Muscle layer of colon (tissue), 2 donors: ENCODE results near the gene MFAP2.
"Not testable (repeated sequence)": the region's sequence is repeated elsewhere in the genome, so short reads cannot be mapped to it uniquely, and the experiment has no call there.

Experiments
- H3K27ac ChIP-seq: one replicate; pipeline ENCODE4 v1.7.0; 2013; ENCODE audit warnings: low read depth, mild to moderate bottlenecking, low read length, moderate library complexity
- H3K27me3 ChIP-seq, 2 donors: one replicate each; pipeline ENCODE4 v1.7.0; 2013; ENCODE audit warnings: low read length in 2 of 2, mild to moderate bottlenecking in 2 of 2; ENCODE audit not compliant: insufficient read depth in 2 of 2, control insufficient read depth in 1 of 2
- H3K36me3 ChIP-seq: one replicate; pipeline ENCODE4 v1.7.0; 2013; ENCODE audit warnings: mild to moderate bottlenecking, low read length; ENCODE audit not compliant: insufficient read depth
- H3K4me1 ChIP-seq: one replicate; pipeline ENCODE4 v1.7.0; 2013; ENCODE audit warnings: mild to moderate bottlenecking, low read length; ENCODE audit not compliant: insufficient read depth
- H3K4me3 ChIP-seq, 2 donors: one replicate each; pipeline ENCODE4 v1.7.0; 2013; ENCODE audit warnings: low read length in 2 of 2, low read depth in 1 of 2, mild to moderate bottlenecking in 1 of 2, moderate library complexity in 1 of 2
- H3K9ac ChIP-seq: one replicate; pipeline ENCODE4 v1.7.0; 2013; ENCODE audit warnings: low read length
- H3K9me3 ChIP-seq: one replicate; pipeline ENCODE4 v1.7.0; 2013; ENCODE audit warnings: mild to moderate bottlenecking, low read length
- donor health status: abdominal sarcoma.
- donor health status: Adenocarcinoma of cecum.

MFAP2 gene

GRCh38 chr1:16968372-16968771 is 12.0 kb downstream of the MFAP2 start:
- no peak overlapping the region for H3K27ac ChIP-seq
- no peaks in the 10 kb centered on the region for H3K27me3 ChIP-seq
- H3K4me3 ChIP-seq, result no peak overlapping the region
- peaks cover 23% of the 10 kb centered on the region for H3K4me1 ChIP-seq
- no peak overlapping the region for H3K9ac ChIP-seq
- H3K36me3 ChIP-seq, result peaks cover 33% of the 10 kb centered on the region
- no peaks in the 10 kb centered on the region for H3K9me3 ChIP-seq

GRCh38 chr1:16967962-16968361 is 12.5 kb downstream of the MFAP2 start:
- peaks cover 33% of the 10 kb centered on the region for H3K36me3 ChIP-seq
- H3K9ac ChIP-seq, result no peak overlapping the region
- H3K27ac ChIP-seq, result no peak overlapping the region
- peaks cover 23% of the 10 kb centered on the region for H3K4me1 ChIP-seq
- no peak overlapping the region for H3K4me3 ChIP-seq
- no peaks in the 10 kb centered on the region for H3K9me3 ChIP-seq
- H3K27me3 ChIP-seq, result no peaks in the 10 kb centered on the region

- H3K27me3 ChIP-seq, result no peaks in the 10 kb centered on the region
- peaks cover 18% of the 10 kb centered on the region for H3K4me1 ChIP-seq
- no peak overlapping the region for H3K27ac ChIP-seq
- no peak overlapping the region for H3K9ac ChIP-seq
- H3K4me3 ChIP-seq, result no peak overlapping the region
- H3K9me3 ChIP-seq, result no peaks in the 10 kb centered on the region
- H3K36me3 ChIP-seq, result peaks cover 33% of the 10 kb centered on the region
Observed at GRCh38 chr1:16967095-16967575, 13.3 kb downstream of the MFAP2 start.

- Histone ChIP-seq H3K27ac (no peak overlapping the region), H3K27me3 (no peaks in the 10 kb centered on the region), H3K4me1 (peaks cover 11% of the 10 kb centered on the region), H3K36me3 (peaks cover 33% of the 10 kb centered on the region), H3K9me3 (no peaks in the 10 kb centered on the region), H3K9ac (no peak overlapping the region), H3K4me3 (no peak overlapping the region)
Observed at GRCh38 chr1:16966282-16966681, 14.1 kb downstream of the MFAP2 start.

- H3K4me3 ChIP-seq, result no peak overlapping the region
- H3K36me3 ChIP-seq, result peaks cover 33% of the 10 kb centered on the region
Observed at GRCh38 chr1:16965486-16966067, 14.8 kb downstream of the MFAP2 start.

GRCh38 chr1:16964169-16964568 is 16.3 kb downstream of the MFAP2 start:
- Histone ChIP-seq H3K4me1 (peaks cover 19% of the 10 kb centered on the region), H3K36me3 (peaks cover 33% of the 10 kb centered on the region)
- not testable (repeated sequence) for H3K9me3 ChIP-seq, H3K27ac ChIP-seq, H3K27me3 ChIP-seq, H3K9ac ChIP-seq, H3K4me3 ChIP-seq

More at GRCh38 chr1:16965486-16966067, 14.8 kb downstream of the MFAP2 start:
- H3K9ac ChIP-seq, result no peak overlapping the region
- H3K9me3 ChIP-seq, result no peaks in the 10 kb centered on the region
- peaks cover 11% of the 10 kb centered on the region for H3K4me1 ChIP-seq
- H3K27ac ChIP-seq, result no peak overlapping the region
- no peaks in the 10 kb centered on the region for H3K27me3 ChIP-seq

GRCh38 chr1:16961297-16962133 is 18.9 kb downstream of the MFAP2 start:
- Histone ChIP-seq H3K27ac (peak overlapping the region; percentile 41), H3K4me3 (peak overlapping the region in 1 of 2 donors; percentile 36), H3K9ac (no peak overlapping the region)

GRCh38 chr1:16960560-16961296 is 19.7 kb downstream of the MFAP2 start:
- H3K27me3 ChIP-seq, result no peaks in the 10 kb centered on the region
- peaks cover 7% of the 10 kb centered on the region for H3K4me1 ChIP-seq
- peak overlapping the region; percentile 20 to 36 for H3K4me3 ChIP-seq
- no peak overlapping the region for H3K9ac ChIP-seq
- H3K27ac ChIP-seq, result peak overlapping the region; percentile 63
- no peaks in the 10 kb centered on the region for H3K9me3 ChIP-seq
- peaks cover 8% of the 10 kb centered on the region for H3K36me3 ChIP-seq

More at GRCh38 chr1:16961297-16962133, 18.9 kb downstream of the MFAP2 start:
- Histone ChIP-seq H3K27me3 (no peaks in the 10 kb centered on the region), H3K9me3 (no peaks in the 10 kb centered on the region), H3K4me1 (peaks cover 7% of the 10 kb centered on the region), H3K36me3 (peaks cover 15% of the 10 kb centered on the region)

- peaks cover 7% of the 10 kb centered on the region for H3K36me3 ChIP-seq
- no peak overlapping the region for H3K27ac ChIP-seq
- H3K9me3 ChIP-seq, result no peaks in the 10 kb centered on the region
- H3K9ac ChIP-seq, result no peak overlapping the region
- no peak overlapping the region for H3K4me3 ChIP-seq
- H3K27me3 ChIP-seq, result no peaks in the 10 kb centered on the region
- peaks cover 7% of the 10 kb centered on the region for H3K4me1 ChIP-seq
Observed at GRCh38 chr1:16958475-16958874, 21.9 kb downstream of the MFAP2 start.

GRCh38 chr1:16957731-16958130 is 22.7 kb downstream of the MFAP2 start:
- Histone ChIP-seq H3K36me3 (peaks cover 7% of the 10 kb centered on the region), H3K9me3 (no peaks in the 10 kb centered on the region)

GRCh38 chr1:16956775-16957174 is 23.6 kb downstream of the MFAP2 start:
- H3K9me3 ChIP-seq, result no peaks in the 10 kb centered on the region
- H3K27ac ChIP-seq, result no peak overlapping the region
- H3K4me3 ChIP-seq, result no peak overlapping the region
- H3K4me1 ChIP-seq, result peaks cover 7% of the 10 kb centered on the region
- H3K9ac ChIP-seq, result no peak overlapping the region
- H3K27me3 ChIP-seq, result no peaks in the 10 kb centered on the region
- H3K36me3 ChIP-seq, result peaks cover 7% of the 10 kb centered on the region

More at GRCh38 chr1:16957731-16958130, 22.7 kb downstream of the MFAP2 start:
- Histone ChIP-seq H3K4me1 (peaks cover 7% of the 10 kb centered on the region), H3K9ac (no peak overlapping the region), H3K4me3 (no peak overlapping the region), H3K27ac (no peak overlapping the region), H3K27me3 (no peaks in the 10 kb centered on the region)
